NCI-H187 treated with DMSO at 0.1 percent for 48 hours (cell line): ENCODE data around the gene ADAM33.

ENCODE experiments used
- DNase-seq: peaks from one replicate; lab custom pipeline; 2025; lab: John Stamatoyannopoulos, UW

The ADAM33 gene

GRCh38 chr20:3681931-3682781 lies at the start of gene ADAM33:
ADAM33 (minus strand) TSS chr20:3682010; CDS start chr20:3682004, 6 bp downstream.
- no peak for DNase-seq

- DNase-seq = no peak
Observed at GRCh38 chr20:3730803-3731672, 49.2 kb upstream of the ADAM33 start.

- no peak for DNase-seq
Observed at GRCh38 chr20:3729811-3730540, 48.2 kb upstream of the ADAM33 start.

GRCh38 chr20:3729378-3729777 lies 47.6 kb upstream of the ADAM33 start:
- no peak for DNase-seq

- no peak for DNase-seq
Observed at GRCh38 chr20:3728876-3729275, 47.1 kb upstream of the ADAM33 start.

GRCh38 chr20:3728354-3728753 lies 46.5 kb upstream of the ADAM33 start:
- DNase-seq = no peak

GRCh38 chr20:3727401-3728021 lies 45.7 kb upstream of the ADAM33 start:
- no peak for DNase-seq

GRCh38 chr20:3724356-3724755 lies 42.5 kb upstream of the ADAM33 start:
- DNase-seq = no peak

- no peak for DNase-seq
Observed at GRCh38 chr20:3723284-3723683, 41.5 kb upstream of the ADAM33 start.

- DNase-seq = no peak
Observed at GRCh38 chr20:3721912-3722311, 40.1 kb upstream of the ADAM33 start.

GRCh38 chr20:3720626-3721025 lies 38.8 kb upstream of the ADAM33 start:
- DNase-seq = no peak

GRCh38 chr20:3720068-3720467 lies 38.3 kb upstream of the ADAM33 start:
- DNase-seq = no peak

GRCh38 chr20:3719046-3719445 lies 37.2 kb upstream of the ADAM33 start:
- DNase-seq = no peak

GRCh38 chr20:3716195-3716834 lies 34.5 kb upstream of the ADAM33 start:
- no peak for DNase-seq

- DNase-seq = no peak
Observed at GRCh38 chr20:3714092-3714491, 32.3 kb upstream of the ADAM33 start.

- DNase-seq = no peak
Observed at GRCh38 chr20:3712279-3712873, 30.6 kb upstream of the ADAM33 start, which contains the start of gene SIGLEC1. SIGLEC1 (minus strand) TSS chr20:3712600; CDS start chr20:3707128, 5,472 bp downstream.

GRCh38 chr20:3711484-3711941 lies 29.7 kb upstream of the ADAM33 start:
- no peak for DNase-seq

- DNase-seq = no peak
Observed at GRCh38 chr20:3710703-3711483, 29.1 kb upstream of the ADAM33 start.

- DNase-seq = no peak
Observed at GRCh38 chr20:3710011-3710466, 28.2 kb upstream of the ADAM33 start.

- no peak for DNase-seq
Observed at GRCh38 chr20:3707508-3707899, 25.7 kb upstream of the ADAM33 start.
